ENCODE measurements around the gene CHST6. TPM values are rescaled to one million over a fixed set of nuclear protein-coding genes. Genes with fewer than 3 reads are reported as not detected.

CHST6 gene
- polyA plus RNA-seq, 1 donor (not counting 4 experiments of a cell fraction or from before 2014, with no cell fraction given), result 0.14 TPM

- TF ChIP-seq EZH2 (IDR thresholded peaks at IDR 0.05; ENCODE audit: low read length), result no peak
- TF ChIP-seq, protein P1, sequence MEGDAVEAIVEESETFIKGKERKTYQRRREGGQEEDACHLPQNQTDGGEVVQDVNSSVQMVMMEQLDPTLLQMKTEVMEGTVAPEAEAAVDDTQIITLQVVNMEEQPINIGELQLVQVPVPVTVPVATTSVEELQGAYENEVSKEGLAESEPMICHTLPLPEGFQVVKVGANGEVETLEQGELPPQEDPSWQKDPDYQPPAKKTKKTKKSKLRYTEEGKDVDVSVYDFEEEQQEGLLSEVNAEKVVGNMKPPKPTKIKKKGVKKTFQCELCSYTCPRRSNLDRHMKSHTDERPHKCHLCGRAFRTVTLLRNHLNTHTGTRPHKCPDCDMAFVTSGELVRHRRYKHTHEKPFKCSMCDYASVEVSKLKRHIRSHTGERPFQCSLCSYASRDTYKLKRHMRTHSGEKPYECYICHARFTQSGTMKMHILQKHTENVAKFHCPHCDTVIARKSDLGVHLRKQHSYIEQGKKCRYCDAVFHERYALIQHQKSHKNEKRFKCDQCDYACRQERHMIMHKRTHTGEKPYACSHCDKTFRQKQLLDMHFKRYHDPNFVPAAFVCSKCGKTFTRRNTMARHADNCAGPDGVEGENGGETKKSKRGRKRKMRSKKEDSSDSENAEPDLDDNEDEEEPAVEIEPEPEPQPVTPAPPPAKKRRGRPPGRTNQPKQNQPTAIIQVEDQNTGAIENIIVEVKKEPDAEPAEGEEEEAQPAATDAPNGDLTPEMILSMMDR (optimal IDR thresholded peaks at IDR 0.05 in 1 of 3, IDR thresholded peaks at IDR 0.05 in 1 of 3, conservative IDR thresholded peaks at IDR 0.05 in 1 of 3; ENCODE audit: extremely low read depth in 1 of 3, insufficient read depth in 2 of 3, low read length in 3 of 3), result no peak
- Histone ChIP-seq H3K27me3 (ENCODE audit: control insufficient read depth, extremely low read depth, insufficient read depth, low read length) (no peaks in the 10 kb centered on the region), H3K9me3 (ENCODE audit: control insufficient read depth, low read depth, low read length) (no peaks in the 10 kb centered on the region), H3K36me3 (ENCODE audit: control insufficient read depth in 2 of 2, extremely low read depth in 1 of 2, insufficient read depth in 2 of 2, low read length in 2 of 2) (no peaks in the 10 kb centered on the region), H3K27ac (ENCODE audit: control insufficient read depth, insufficient read depth, low read length) (no peak overlapping the region), H3K4me1 (ENCODE audit: control insufficient read depth, extremely low read depth, insufficient read depth, low read length) (peaks cover 7% of the 10 kb centered on the region), H2AFZ (ENCODE audit: control insufficient read depth, low read length) (no peak overlapping the region), H3K79me2 (ENCODE audit: control insufficient read depth, insufficient read depth, low read length) (no peaks in the 10 kb centered on the region), H3K4me3 (ENCODE audit: control insufficient read depth in 2 of 3, extremely low read depth in 1 of 3, insufficient read depth in 2 of 3, low read depth in 1 of 3, low read length in 3 of 3) (no peak overlapping the region), H3K4me2 (ENCODE audit: control insufficient read depth, extremely low read depth, insufficient read depth, low read depth, low read length) (no peak overlapping the region), H3K9me1 (ENCODE audit: control insufficient read depth, extremely low read depth, insufficient read depth, low read length) (no peaks in the 10 kb centered on the region), H4K20me1 (ENCODE audit: control insufficient read depth, extremely low read depth, insufficient read depth, low read length) (no peaks in the 10 kb centered on the region), H3K9ac (ENCODE audit: control insufficient read depth, extremely low read depth, insufficient read depth, low read length) (no peak overlapping the region)
- DNase-seq (ENCODE audit: low read depth, low spot score), result no peak
- dilution Hi-C loops (cut with MboI; ENCODE audit: extremely low pct_ligation_motif_present, low sequenced_read_pairs), result no loop called here
- no peak for FAIRE-seq
Observed at GRCh38 chr16:75514296-75514695, 19.1 kb upstream of the CHST6 start.

- H3K9me1 ChIP-seq (ENCODE audit: control insufficient read depth, extremely low read depth, insufficient read depth, low read length), result no peaks in the 10 kb centered on the region
- no peaks in the 10 kb centered on the region for H3K27me3 ChIP-seq (ENCODE audit: control insufficient read depth, extremely low read depth, insufficient read depth, low read length)
- DNase-seq (ENCODE audit: low read depth, low spot score) (peak; percentile 57), FAIRE-seq (peak; percentile 80)
- no peak for TF ChIP-seq EZH2 (IDR thresholded peaks at IDR 0.05; ENCODE audit: low read length)
- TF ChIP-seq, protein P1 (optimal IDR thresholded peaks at IDR 0.05 in 1 of 3, IDR thresholded peaks at IDR 0.05 in 1 of 3, conservative IDR thresholded peaks at IDR 0.05 in 1 of 3; ENCODE audit: extremely low read depth in 1 of 3, insufficient read depth in 2 of 3, low read length in 3 of 3), result no peak
- no peaks in the 10 kb centered on the region for H3K36me3 ChIP-seq (ENCODE audit: control insufficient read depth in 2 of 2, extremely low read depth in 1 of 2, insufficient read depth in 2 of 2, low read length in 2 of 2)
- no peaks in the 10 kb centered on the region for H3K79me2 ChIP-seq (ENCODE audit: control insufficient read depth, insufficient read depth, low read length)
- dilution Hi-C loops (cut with MboI; ENCODE audit: extremely low pct_ligation_motif_present, low sequenced_read_pairs), result no loop called here
- no peaks in the 10 kb centered on the region for H4K20me1 ChIP-seq (ENCODE audit: control insufficient read depth, extremely low read depth, insufficient read depth, low read length)
- peak overlapping the region; percentile 55 for H3K27ac ChIP-seq (ENCODE audit: control insufficient read depth, insufficient read depth, low read length)
- H3K9me3 ChIP-seq (ENCODE audit: control insufficient read depth, low read depth, low read length), result no peaks in the 10 kb centered on the region
- H3K9ac ChIP-seq (ENCODE audit: control insufficient read depth, extremely low read depth, insufficient read depth, low read length), result no peak overlapping the region
- peaks cover 30% of the 10 kb centered on the region for H3K4me1 ChIP-seq (ENCODE audit: control insufficient read depth, extremely low read depth, insufficient read depth, low read length)
- H3K4me3 ChIP-seq (ENCODE audit: control insufficient read depth in 2 of 3, extremely low read depth in 1 of 3, insufficient read depth in 2 of 3, low read depth in 1 of 3, low read length in 3 of 3), result no peak overlapping the region
- H2AFZ ChIP-seq (ENCODE audit: control insufficient read depth, low read length), result peak overlapping the region; percentile 58
- H3K4me2 ChIP-seq (ENCODE audit: control insufficient read depth, extremely low read depth, insufficient read depth, low read depth, low read length), result peak overlapping the region; percentile 75
Observed at GRCh38 chr16:75506574-75506973, 11.3 kb upstream of the CHST6 start.

Measured in keratinocyte (primary cell).